Endodermal cell (in vitro differentiated cells): ENCODE data around the gene CEBPB. TPM values are rescaled to one million over a fixed set of nuclear protein-coding genes. Genes with fewer than 3 reads are reported as not detected.
"Not testable (repeated sequence)": the region's sequence is repeated elsewhere in the genome, so short reads cannot be mapped to it uniquely, and the experiment has no call there.

ENCODE experiments used
- DNase-seq: peaks from one replicate; pipeline ENCODE4 v3.0.0-alpha.2; 2017
- H3K27ac ChIP-seq: 2 replicates; pipeline ENCODE4 v1.5.1; 2013; ENCODE audit warnings: mild to moderate bottlenecking, low read depth, low read length, moderate library complexity
- H3K27me3 ChIP-seq: 2 replicates; pipeline ENCODE4 v1.6.1; 2013; ENCODE audit warnings: mild to moderate bottlenecking, low read length, moderate library complexity; ENCODE audit not compliant: insufficient read depth, control insufficient read depth, poor library complexity, severe bottlenecking
- H3K36me3 ChIP-seq: 2 replicates; pipeline ENCODE4 v1.7.0; 2013; ENCODE audit warnings: mild to moderate bottlenecking, low read length, moderate library complexity; ENCODE audit not compliant: control insufficient read depth, insufficient read depth
- H3K4me1 ChIP-seq: one replicate; pipeline ENCODE4 v1.7.0; 2013; ENCODE audit warnings: low read length; ENCODE audit not compliant: control insufficient read depth, insufficient read depth
- H3K4me3 ChIP-seq: 2 replicates; pipeline ENCODE4 v1.5.1; 2013; ENCODE audit warnings: mild to moderate bottlenecking, low read length, moderate library complexity
- H3K9ac ChIP-seq: 2 replicates; pipeline ENCODE4 v1.6.1; 2013; ENCODE audit warnings: mild to moderate bottlenecking, low read length, moderate library complexity; ENCODE audit not compliant: poor library complexity, severe bottlenecking; ENCODE audit errors: extremely low read depth
- H3K9me3 ChIP-seq: 2 replicates; pipeline ENCODE4 v1.6.1; 2013; ENCODE audit warnings: mild to moderate bottlenecking, low read length, moderate library complexity; ENCODE audit not compliant: control insufficient read depth
- H3K27ac Mint-ChIP-seq: 2 replicates; pipeline ENCODE4 v1.8.0; 2020; ENCODE audit warnings: mixed read lengths
- H3K27me3 Mint-ChIP-seq: 2 replicates; pipeline ENCODE4 v1.8.0; 2021; ENCODE audit warnings: mild to moderate bottlenecking, mixed read lengths; ENCODE audit not compliant: insufficient read depth
- H3K36me3 Mint-ChIP-seq: 2 replicates; pipeline ENCODE4 v1.8.0; 2020; ENCODE audit warnings: low read depth, mixed read lengths
- H3K4me1 Mint-ChIP-seq: 2 replicates; pipeline ENCODE4 v1.8.0; 2020; ENCODE audit warnings: mixed read lengths
- H3K4me3 Mint-ChIP-seq: 2 replicates; pipeline ENCODE4 v1.8.0; 2020; ENCODE audit warnings: mild to moderate bottlenecking, moderate library complexity, mixed read lengths
- H3K9me3 Mint-ChIP-seq: 2 replicates; pipeline ENCODE4 v1.8.0; 2020; ENCODE audit warnings: mild to moderate bottlenecking, mixed read lengths
- WGBS, 2 experiments: methylation state at CpG; one replicate each; pipeline versions ENCODE4 v1.1.5 to v1.1.7; 2013; ENCODE audit warnings: missing lambda C conversion rate in 2 of 2, mixed read lengths in 1 of 2; ENCODE audit not compliant: insufficient coverage in 1 of 2, insufficient read length in 1 of 2; 5-methylcytosine and 5-hydroxymethylcytosine counted together
- total RNA-seq, 2 donors: library from RNA; stranded (reverse); fragmentation: NEBNext Ultra II Directional in 1 of 2; extraction: Animal tissue kit (Norgen Biotek cat#: 25700) in 1 of 2; gene quantifications; 2 replicates in 1 of 2; 3 replicates in 1 of 2; pipeline ENCODE4 v1.2.1, GENCODE V29; 2021
- TF ChIP-seq, protein P1 (sequence below): fragments of 200-600 bp; sonication (generic); conservative IDR thresholded peaks from 2 replicates; pipeline ENCODE4 v1.5.0; 2021; ENCODE audit warnings: antibody characterized with exemption, mild to moderate bottlenecking

The CEBPB gene
- total RNA-seq, 2 donors from 2014 or later = 14.9 to 15.1 TPM

- peaks cover 12% of the 10 kb centered on the region for H3K9me3 ChIP-seq
- no peak overlapping the region for H3K4me3 Mint-ChIP-seq
- H3K36me3 Mint-ChIP-seq = peaks cover 3% of the 10 kb centered on the region
- H3K9me3 Mint-ChIP-seq = peaks cover 24% of the 10 kb centered on the region
- TF ChIP-seq, protein P1, sequence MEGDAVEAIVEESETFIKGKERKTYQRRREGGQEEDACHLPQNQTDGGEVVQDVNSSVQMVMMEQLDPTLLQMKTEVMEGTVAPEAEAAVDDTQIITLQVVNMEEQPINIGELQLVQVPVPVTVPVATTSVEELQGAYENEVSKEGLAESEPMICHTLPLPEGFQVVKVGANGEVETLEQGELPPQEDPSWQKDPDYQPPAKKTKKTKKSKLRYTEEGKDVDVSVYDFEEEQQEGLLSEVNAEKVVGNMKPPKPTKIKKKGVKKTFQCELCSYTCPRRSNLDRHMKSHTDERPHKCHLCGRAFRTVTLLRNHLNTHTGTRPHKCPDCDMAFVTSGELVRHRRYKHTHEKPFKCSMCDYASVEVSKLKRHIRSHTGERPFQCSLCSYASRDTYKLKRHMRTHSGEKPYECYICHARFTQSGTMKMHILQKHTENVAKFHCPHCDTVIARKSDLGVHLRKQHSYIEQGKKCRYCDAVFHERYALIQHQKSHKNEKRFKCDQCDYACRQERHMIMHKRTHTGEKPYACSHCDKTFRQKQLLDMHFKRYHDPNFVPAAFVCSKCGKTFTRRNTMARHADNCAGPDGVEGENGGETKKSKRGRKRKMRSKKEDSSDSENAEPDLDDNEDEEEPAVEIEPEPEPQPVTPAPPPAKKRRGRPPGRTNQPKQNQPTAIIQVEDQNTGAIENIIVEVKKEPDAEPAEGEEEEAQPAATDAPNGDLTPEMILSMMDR = no peak
- no peak overlapping the region for H3K9ac ChIP-seq
- peaks cover 32% of the 10 kb centered on the region for H3K4me1 Mint-ChIP-seq
- no peak overlapping the region for H3K27ac Mint-ChIP-seq
- no peaks in the 10 kb centered on the region for H3K36me3 ChIP-seq
- no peak overlapping the region for H3K4me3 ChIP-seq
- peaks cover 21% of the 10 kb centered on the region for H3K4me1 ChIP-seq
- H3K27me3 Mint-ChIP-seq = no peaks in the 10 kb centered on the region
- H3K27me3 ChIP-seq = no peaks in the 10 kb centered on the region
- 80% methylated on average over 1 of the region's 1 CpG; no CpG with 5 or more reads in 1 of the 2 experiments for WGBS, 2 experiments
- no peak for DNase-seq
- no peak overlapping the region for H3K27ac ChIP-seq
Observed at GRCh38 chr20:50198716-50199115, 8.1 kb downstream of the CEBPB start.

GRCh38 chr20:50199703-50200102 is 9.1 kb downstream of the CEBPB start:
- peaks cover 22% of the 10 kb centered on the region for H3K4me1 Mint-ChIP-seq
- TF ChIP-seq, protein P1 = no peak
- H3K36me3 Mint-ChIP-seq = peaks cover 3% of the 10 kb centered on the region
- no peak overlapping the region for H3K4me3 ChIP-seq
- H3K36me3 ChIP-seq = no peaks in the 10 kb centered on the region
- H3K4me3 Mint-ChIP-seq = no peak overlapping the region
- H3K27ac ChIP-seq = no peak overlapping the region
- peaks cover 11% of the 10 kb centered on the region for H3K4me1 ChIP-seq
- H3K9me3 ChIP-seq = peaks cover 18% of the 10 kb centered on the region
- WGBS, 2 experiments = 68 to 84% methylated on average over 3 to 4 of the region's 4 CpGs
- peak; percentile 68 for DNase-seq
- no peak overlapping the region for H3K9ac ChIP-seq
- H3K27me3 ChIP-seq = no peaks in the 10 kb centered on the region
- peaks cover 34% of the 10 kb centered on the region for H3K9me3 Mint-ChIP-seq
- no peak overlapping the region for H3K27ac Mint-ChIP-seq
- no peaks in the 10 kb centered on the region for H3K27me3 Mint-ChIP-seq

DNA sequence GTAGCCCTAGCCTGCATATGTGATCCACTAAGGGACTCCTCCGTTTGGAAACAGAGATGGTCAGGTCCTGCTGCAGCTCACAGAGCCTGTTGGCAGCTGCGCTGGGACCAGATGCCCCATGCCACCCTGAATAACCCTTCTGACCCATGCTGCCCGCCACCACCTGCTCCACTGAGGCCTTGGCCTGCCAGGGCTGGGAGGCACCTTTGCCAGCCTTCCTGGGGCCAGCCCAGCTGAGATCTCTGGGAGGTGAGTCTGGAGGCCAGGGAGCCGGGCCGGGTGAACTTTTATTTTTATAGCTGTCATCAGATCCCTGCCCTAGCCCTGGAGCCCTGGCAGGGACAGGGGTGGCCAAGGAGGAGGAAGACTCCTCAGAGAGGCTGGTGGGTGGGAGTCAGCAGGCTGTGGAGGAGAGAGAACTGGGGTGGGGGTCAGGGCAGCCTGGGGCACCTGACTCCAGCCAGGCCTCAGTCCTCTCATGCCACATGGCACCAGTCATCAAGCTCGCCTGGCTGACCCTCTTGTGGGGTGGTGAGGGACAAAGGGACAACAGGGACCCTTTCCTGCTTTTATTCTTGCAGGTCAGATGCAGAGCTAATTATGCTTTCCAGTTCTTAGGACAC is 10.0 kb downstream of the CEBPB start:
- Histone ChIP-seq H3K27me3 (no peaks in the 10 kb centered on the region), H3K4me1 (peaks cover 9% of the 10 kb centered on the region), H3K9me3 (peaks cover 18% of the 10 kb centered on the region), H3K4me3 (no peak overlapping the region), H3K27ac (no peak overlapping the region), H3K9ac (no peak overlapping the region), H3K36me3 (no peaks in the 10 kb centered on the region)
- H3K36me3 Mint-ChIP-seq = peaks cover 3% of the 10 kb centered on the region
- no peak overlapping the region for H3K27ac Mint-ChIP-seq
- 84 to 91% methylated on average over 4 to 6 of the region's 6 CpGs for WGBS, 2 experiments
- TF ChIP-seq, protein P1 = no peak
- no peaks in the 10 kb centered on the region for H3K27me3 Mint-ChIP-seq
- peaks cover 14% of the 10 kb centered on the region for H3K4me1 Mint-ChIP-seq
- peak; percentile 43 for DNase-seq
- H3K4me3 Mint-ChIP-seq = no peak overlapping the region
- peaks cover 34% of the 10 kb centered on the region for H3K9me3 Mint-ChIP-seq

GRCh38 chr20:50201710-50202109 is 11.1 kb downstream of the CEBPB start:
- 90 to 94% methylated on average over 2 to 7 of the region's 7 CpGs for WGBS, 2 experiments
- not testable (repeated sequence) for H3K27me3 Mint-ChIP-seq, H3K4me3 Mint-ChIP-seq, H3K4me1 Mint-ChIP-seq, H3K4me1 ChIP-seq, H3K27ac ChIP-seq, H3K36me3 Mint-ChIP-seq, DNase-seq, H3K4me3 ChIP-seq, H3K36me3 ChIP-seq, H3K9ac ChIP-seq, H3K27ac Mint-ChIP-seq, H3K27me3 ChIP-seq
- peaks cover 34% of the 10 kb centered on the region for H3K9me3 Mint-ChIP-seq
- peaks cover 18% of the 10 kb centered on the region for H3K9me3 ChIP-seq
